Astrocyte (in vitro differentiated cells and primary cell): ENCODE measurements around the gene FBXL7. TPM values are rescaled to one million over a fixed set of nuclear protein-coding genes. Genes with fewer than 3 reads are reported as not detected.

Source experiments
- DNase-seq: peaks from one replicate; pipeline ENCODE4 v3.0.0-alpha.2; 2010; ENCODE audit warnings: low read depth
- FAIRE-seq: peaks from 2 replicates; lab custom pipeline; 2011; peaks lifted over from hg19 to GRCh38; lab: Jason Lieb, UNC
- H2AFZ ChIP-seq: 2 replicates; pipeline ENCODE4 v1.6.0; 2012; ENCODE audit warnings: low read depth, low read length, inconsistent platforms
- H3K27ac ChIP-seq: 2 replicates; pipeline ENCODE4 v1.5.1; 2011; ENCODE audit warnings: low read depth, low read length, inconsistent platforms
- H3K27me3 ChIP-seq: 2 replicates; pipeline ENCODE4 v1.6.0; 2011; ENCODE audit warnings: low read length, inconsistent platforms; ENCODE audit not compliant: insufficient read depth
- H3K36me3 ChIP-seq: 2 replicates; pipeline ENCODE4 v1.5.1; 2011; ENCODE audit warnings: low read length, inconsistent platforms; ENCODE audit not compliant: insufficient read depth
- H3K4me1 ChIP-seq: 2 replicates; pipeline ENCODE4 v1.5.1; 2011; ENCODE audit warnings: low read length, inconsistent platforms; ENCODE audit not compliant: insufficient read depth
- H3K4me2 ChIP-seq: 2 replicates; pipeline ENCODE4 v1.6.0; 2012; ENCODE audit warnings: low read length, inconsistent platforms
- H3K4me3 ChIP-seq: 2 replicates; pipeline ENCODE4 v1.5.1; 2011; ENCODE audit warnings: low read depth, mild to moderate bottlenecking, low read length, inconsistent platforms; ENCODE audit not compliant: insufficient read depth
- H3K79me2 ChIP-seq: 2 replicates; pipeline ENCODE4 v1.6.0; 2012; ENCODE audit warnings: mild to moderate bottlenecking, low read length, inconsistent platforms; ENCODE audit not compliant: insufficient read depth
- H3K9ac ChIP-seq: 2 replicates; pipeline ENCODE4 v1.6.0; 2012; ENCODE audit warnings: mild to moderate bottlenecking, low read length, inconsistent platforms
- H3K9me3 ChIP-seq: 2 replicates; pipeline ENCODE4 v1.5.1; 2012; ENCODE audit warnings: low read depth, mild to moderate bottlenecking, low read length, inconsistent platforms; ENCODE audit not compliant: insufficient read depth
- H4K20me1 ChIP-seq: 2 replicates; pipeline ENCODE4 v1.6.0; 2012; ENCODE audit warnings: low read length, inconsistent platforms; ENCODE audit not compliant: insufficient read depth
- H3K27ac Mint-ChIP-seq: one replicate; pipeline ENCODE4 v1.8.0; 2021; ENCODE audit warnings: mild to moderate bottlenecking, mixed read lengths; ENCODE audit not compliant: unreplicated experiment
- H3K27me3 Mint-ChIP-seq: one replicate; pipeline ENCODE4 v1.8.0; 2021; ENCODE audit warnings: low read depth, mixed read lengths; ENCODE audit not compliant: unreplicated experiment
- H3K36me3 Mint-ChIP-seq: one replicate; pipeline ENCODE4 v1.8.0; 2021; ENCODE audit warnings: low read depth, mixed read lengths; ENCODE audit not compliant: unreplicated experiment
- H3K4me1 Mint-ChIP-seq: one replicate; pipeline ENCODE4 v1.8.0; 2021; ENCODE audit warnings: low read depth, mixed read lengths; ENCODE audit not compliant: unreplicated experiment
- H3K4me3 Mint-ChIP-seq: one replicate; pipeline ENCODE4 v1.8.0; 2021; ENCODE audit warnings: mild to moderate bottlenecking, moderate library complexity, mixed read lengths; ENCODE audit not compliant: unreplicated experiment
- H3K9me3 Mint-ChIP-seq: one replicate; pipeline ENCODE4 v1.8.0; 2021; ENCODE audit warnings: mild to moderate bottlenecking, mixed read lengths; ENCODE audit not compliant: unreplicated experiment
- EZH2 ChIP-seq: IDR thresholded peaks from 2 replicates; pipeline ENCODE4 v1.6.1; 2012; ENCODE audit warnings: mild to moderate bottlenecking, low read length, inconsistent platforms; ENCODE audit not compliant: insufficient read depth
- total RNA-seq: library from RNA; stranded (reverse); gene quantifications from 2 replicates; pipeline ENCODE4 v1.2.1, GENCODE V29; 2021
- TF ChIP-seq, protein P1 (sequence below): IDR thresholded peaks from 2 replicates; pipeline ENCODE4 v1.5.1; 2011; ENCODE audit warnings: low read depth, mild to moderate bottlenecking, inconsistent platforms, low read length, moderate library complexity; ENCODE audit not compliant: insufficient read depth

FBXL7 gene
- total RNA-seq, 1 donor from 2014 or later: 21.0 TPM

DNA sequence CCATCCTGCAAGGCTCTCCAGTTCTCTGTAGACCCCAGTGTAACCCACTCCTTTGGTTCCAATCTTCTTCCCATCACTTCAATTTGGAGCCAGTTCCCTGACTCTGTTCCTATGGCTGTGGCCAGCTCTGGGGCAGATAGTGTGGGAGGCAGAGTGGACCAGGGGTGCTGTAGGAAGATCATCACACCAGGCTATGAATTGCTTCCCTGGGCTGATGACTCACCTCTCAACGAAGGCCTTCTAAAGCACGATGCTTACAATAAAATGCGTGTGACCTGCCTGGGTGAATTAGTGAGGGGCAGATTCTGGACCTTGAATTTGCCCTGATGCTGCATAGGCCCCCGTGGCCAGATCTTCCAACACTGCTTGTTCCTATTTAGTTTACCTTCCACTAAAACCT lies 289.7 kb downstream of the FBXL7 start:
- Histone ChIP-seq H3K27ac (no peak overlapping the region), H4K20me1 (peaks cover 63% of the 10 kb centered on the region)
- no peak overlapping the region for H3K4me3 Mint-ChIP-seq

DNA sequence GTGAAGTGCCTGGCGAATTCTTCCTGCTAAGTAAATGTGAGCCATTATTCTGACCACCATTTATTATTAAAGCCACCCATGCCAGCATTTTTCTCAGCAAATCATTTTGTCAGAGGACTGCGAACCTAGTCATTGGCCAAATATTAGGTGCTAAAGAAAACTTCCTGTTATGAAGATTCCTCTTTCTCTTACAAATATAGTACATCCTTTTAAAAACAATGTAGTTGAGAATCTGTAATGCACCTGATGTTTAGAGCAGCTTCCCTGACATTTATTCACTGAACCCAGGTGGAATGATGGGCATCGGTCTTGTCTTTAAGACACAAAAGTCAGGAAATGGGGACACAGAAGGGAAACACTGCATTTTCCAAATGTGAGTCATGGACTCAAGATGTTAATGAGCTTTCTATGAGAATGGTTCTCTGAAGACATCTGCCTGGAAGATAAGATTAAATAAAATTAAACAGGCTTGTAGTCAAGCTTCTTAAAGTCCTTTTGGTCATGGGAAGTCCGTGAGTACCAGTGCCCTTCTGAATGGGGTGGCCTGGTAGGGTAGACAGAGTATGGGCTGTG lies 290.6 kb downstream of the FBXL7 start:
- peaks cover 40% of the 10 kb centered on the region for H3K4me1 Mint-ChIP-seq
- H3K4me3 Mint-ChIP-seq: no peak overlapping the region
- TF ChIP-seq, protein P1, sequence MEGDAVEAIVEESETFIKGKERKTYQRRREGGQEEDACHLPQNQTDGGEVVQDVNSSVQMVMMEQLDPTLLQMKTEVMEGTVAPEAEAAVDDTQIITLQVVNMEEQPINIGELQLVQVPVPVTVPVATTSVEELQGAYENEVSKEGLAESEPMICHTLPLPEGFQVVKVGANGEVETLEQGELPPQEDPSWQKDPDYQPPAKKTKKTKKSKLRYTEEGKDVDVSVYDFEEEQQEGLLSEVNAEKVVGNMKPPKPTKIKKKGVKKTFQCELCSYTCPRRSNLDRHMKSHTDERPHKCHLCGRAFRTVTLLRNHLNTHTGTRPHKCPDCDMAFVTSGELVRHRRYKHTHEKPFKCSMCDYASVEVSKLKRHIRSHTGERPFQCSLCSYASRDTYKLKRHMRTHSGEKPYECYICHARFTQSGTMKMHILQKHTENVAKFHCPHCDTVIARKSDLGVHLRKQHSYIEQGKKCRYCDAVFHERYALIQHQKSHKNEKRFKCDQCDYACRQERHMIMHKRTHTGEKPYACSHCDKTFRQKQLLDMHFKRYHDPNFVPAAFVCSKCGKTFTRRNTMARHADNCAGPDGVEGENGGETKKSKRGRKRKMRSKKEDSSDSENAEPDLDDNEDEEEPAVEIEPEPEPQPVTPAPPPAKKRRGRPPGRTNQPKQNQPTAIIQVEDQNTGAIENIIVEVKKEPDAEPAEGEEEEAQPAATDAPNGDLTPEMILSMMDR: no peak
- no peak for TF ChIP-seq EZH2
- Histone ChIP-seq H3K36me3 (no peaks in the 10 kb centered on the region), H3K4me2 (no peak overlapping the region), H4K20me1 (peaks cover 62% of the 10 kb centered on the region), H3K27me3 (no peaks in the 10 kb centered on the region), H3K27ac (no peak overlapping the region), H2AFZ (no peak overlapping the region), H3K79me2 (peaks cover 4% of the 10 kb centered on the region), H3K4me3 (no peak overlapping the region), H3K9ac (no peak overlapping the region), H3K9me3 (no peaks in the 10 kb centered on the region), H3K4me1 (peaks cover 13% of the 10 kb centered on the region)
- H3K27ac Mint-ChIP-seq: no peak overlapping the region
- H3K36me3 Mint-ChIP-seq: no peaks in the 10 kb centered on the region
- DNase-seq (peak; percentile 40), FAIRE-seq (no peak)
- no peaks in the 10 kb centered on the region for H3K9me3 Mint-ChIP-seq
- no peaks in the 10 kb centered on the region for H3K27me3 Mint-ChIP-seq

More for the DNA sequence above, 289.7 kb downstream of the FBXL7 start:
- Mint-ChIP-seq H3K9me3 (no peaks in the 10 kb centered on the region), H3K27me3 (no peaks in the 10 kb centered on the region), H3K4me1 (peaks cover 32% of the 10 kb centered on the region), H3K36me3 (no peaks in the 10 kb centered on the region), H3K27ac (no peak overlapping the region)
- Histone ChIP-seq H3K36me3 (no peaks in the 10 kb centered on the region), H2AFZ (no peak overlapping the region), H3K4me1 (peaks cover 13% of the 10 kb centered on the region), H3K9me3 (no peaks in the 10 kb centered on the region), H3K4me3 (no peak overlapping the region), H3K4me2 (no peak overlapping the region), H3K79me2 (peaks cover 7% of the 10 kb centered on the region), H3K9ac (no peak overlapping the region), H3K27me3 (no peaks in the 10 kb centered on the region)
- FAIRE-seq: no peak
- TF ChIP-seq, protein P1: no peak
- TF ChIP-seq EZH2: no peak
- peak; percentile 32 for DNase-seq

DNA sequence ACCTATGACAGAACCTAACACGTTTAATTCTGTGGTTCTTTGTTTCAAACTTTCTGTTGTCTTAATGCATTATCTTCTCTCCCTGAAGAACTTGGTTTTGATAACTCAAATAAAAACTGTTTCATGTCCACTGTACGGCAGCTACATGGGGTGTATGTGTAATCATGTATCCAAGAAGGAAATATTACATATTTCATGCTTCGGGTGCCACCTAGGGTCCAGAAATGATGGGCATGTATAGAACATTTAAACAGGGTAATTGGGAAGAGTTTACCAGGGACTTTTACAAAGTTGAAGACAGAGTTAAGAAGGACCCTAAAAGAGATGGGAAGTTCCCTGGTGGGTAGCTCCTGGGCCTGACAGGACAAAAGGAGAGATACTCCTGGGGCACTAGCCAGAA lies 291.3 kb downstream of the FBXL7 start:
- peak overlapping the region; percentile 36 for H3K4me2 ChIP-seq
- H3K27me3 ChIP-seq: no peaks in the 10 kb centered on the region
- H3K27ac Mint-ChIP-seq: no peak overlapping the region
- H3K79me2 ChIP-seq: peaks cover 4% of the 10 kb centered on the region
- H3K4me1 ChIP-seq: peaks cover 13% of the 10 kb centered on the region
- H3K27me3 Mint-ChIP-seq: no peaks in the 10 kb centered on the region
- H3K36me3 Mint-ChIP-seq: no peaks in the 10 kb centered on the region
- no peaks in the 10 kb centered on the region for H3K9me3 ChIP-seq
- TF ChIP-seq, protein P1: no peak
- no peak for TF ChIP-seq EZH2
- no peak for FAIRE-seq
- no peaks in the 10 kb centered on the region for H3K36me3 ChIP-seq
- H4K20me1 ChIP-seq: peaks cover 62% of the 10 kb centered on the region
- peaks cover 43% of the 10 kb centered on the region for H3K4me1 Mint-ChIP-seq
- no peaks in the 10 kb centered on the region for H3K9me3 Mint-ChIP-seq
- DNase-seq: no peak
- H3K4me3 Mint-ChIP-seq: no peak overlapping the region
- no peak overlapping the region for H2AFZ ChIP-seq
- H3K27ac ChIP-seq: no peak overlapping the region
- H3K4me3 ChIP-seq: no peak overlapping the region
- H3K9ac ChIP-seq: no peak overlapping the region
